GM21447 (cell line): ENCODE data around the gene FLNA.
A peak's percentile ranks its signal among the peaks of the same experiment; 100 is the strongest.

Experiments used
- ATAC-seq: cut with Tn5 transposase; IDR thresholded peaks from one replicate; pipeline ENCODE4 v1.9.1; 2021; ENCODE audit not compliant: unreplicated experiment

The FLNA gene

DNA sequence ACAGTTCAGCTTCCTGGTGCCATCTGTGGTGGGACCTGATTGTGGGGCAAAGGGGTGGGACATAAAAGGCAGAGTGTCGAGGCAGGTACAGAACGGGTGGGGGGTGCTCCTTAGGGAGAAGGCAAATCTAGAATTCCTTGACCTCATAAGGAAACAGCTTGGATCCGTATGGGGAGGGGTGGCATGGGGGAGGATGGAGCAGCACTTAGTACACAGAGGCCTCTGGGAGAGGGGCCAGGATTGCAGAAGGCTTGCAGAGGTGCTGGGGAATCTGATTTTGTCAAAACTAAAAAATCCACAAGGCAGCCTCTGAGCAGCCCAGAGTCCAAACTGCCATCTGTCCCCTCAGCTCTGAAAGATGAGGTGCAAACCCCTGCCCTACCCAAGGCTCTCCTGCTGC is 2.3 kb upstream of the FLNA start:
- no peak for ATAC-seq

DNA sequence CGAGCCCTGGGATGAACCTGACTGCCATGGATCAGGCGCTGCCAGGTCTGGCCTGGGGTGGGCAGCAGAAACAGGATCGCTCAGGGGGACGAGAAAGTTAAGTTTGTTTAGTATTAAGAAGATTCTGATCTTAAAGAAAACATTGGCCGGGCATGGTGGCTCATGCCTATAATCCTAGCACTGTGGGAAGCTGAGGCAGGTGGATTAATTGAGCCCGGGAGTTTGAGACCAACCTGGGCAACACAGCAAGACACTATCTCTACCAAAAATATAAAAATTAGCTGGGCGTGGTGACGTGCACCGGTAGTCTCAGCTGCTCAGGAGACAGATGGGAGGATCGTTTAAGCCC is 696 bp upstream of the FLNA start:
- no peak for ATAC-seq

DNA sequence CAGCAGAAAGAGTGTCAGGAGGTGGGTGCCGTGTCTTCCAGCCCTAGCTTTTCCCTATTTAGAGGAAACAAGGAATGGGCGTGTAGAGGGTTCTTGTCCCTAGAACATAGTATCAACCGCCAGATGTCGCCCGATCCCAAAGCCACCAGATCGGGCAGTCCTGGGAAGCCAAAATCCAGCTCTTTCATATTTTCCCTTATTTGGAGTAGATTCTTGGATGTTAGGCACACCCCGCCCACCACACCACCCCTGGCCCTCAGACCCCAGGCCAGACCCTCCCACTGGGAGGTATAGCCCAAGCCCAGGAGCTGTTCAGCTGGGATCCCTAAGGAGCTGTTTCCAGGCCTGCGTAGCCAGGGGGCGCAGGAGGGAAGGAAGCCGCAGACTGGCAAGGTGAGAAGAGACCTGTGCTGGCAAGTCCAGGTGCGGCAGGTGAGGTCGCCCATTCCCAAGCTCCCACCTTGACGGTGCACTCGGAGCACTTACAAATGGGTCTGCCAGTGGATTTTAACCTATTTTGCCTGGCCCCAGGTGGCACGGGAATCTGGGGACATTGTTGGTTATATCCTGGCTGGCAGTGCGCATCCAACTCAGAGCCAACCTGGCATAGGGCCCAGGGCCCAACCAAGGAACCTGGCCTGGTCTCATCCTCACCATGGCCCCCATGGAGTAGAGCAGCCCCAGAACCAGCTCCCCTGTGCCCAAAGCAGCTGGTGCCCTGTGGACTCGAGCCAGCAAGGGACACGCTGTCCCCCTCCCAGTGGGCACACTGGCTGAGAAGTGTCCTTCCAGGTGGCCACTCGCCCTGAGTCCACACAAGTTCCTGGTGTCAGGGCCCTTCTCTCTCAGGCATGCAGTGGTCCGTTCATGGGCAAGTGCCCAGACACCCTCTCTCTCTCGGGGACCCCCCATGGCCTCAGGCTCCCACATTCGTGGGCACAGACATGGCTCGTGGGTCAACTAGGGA is 811 bp downstream of the FLNA start:
- no peak for ATAC-seq

DNA sequence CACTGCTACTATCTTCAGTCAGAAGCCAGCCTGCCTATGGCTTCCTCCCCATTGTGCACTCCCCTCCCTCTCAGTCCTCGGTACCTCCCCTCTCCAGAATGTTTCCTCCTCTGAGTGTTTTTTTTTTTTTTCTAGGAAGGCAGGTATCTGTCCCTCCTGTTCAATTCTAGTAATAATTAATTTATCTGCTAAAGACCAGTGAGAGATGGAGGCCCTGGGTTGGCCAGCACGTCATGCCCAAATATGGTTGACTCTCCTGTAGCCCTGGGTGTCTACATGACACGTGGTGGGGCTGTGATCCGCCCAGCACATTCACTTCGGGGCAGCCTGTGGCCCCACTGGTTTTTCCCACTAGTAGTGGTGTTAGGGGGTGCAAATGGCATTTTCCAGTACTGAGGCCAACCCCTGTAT is 1.8 kb downstream of the FLNA start:
- ATAC-seq = no peak

DNA sequence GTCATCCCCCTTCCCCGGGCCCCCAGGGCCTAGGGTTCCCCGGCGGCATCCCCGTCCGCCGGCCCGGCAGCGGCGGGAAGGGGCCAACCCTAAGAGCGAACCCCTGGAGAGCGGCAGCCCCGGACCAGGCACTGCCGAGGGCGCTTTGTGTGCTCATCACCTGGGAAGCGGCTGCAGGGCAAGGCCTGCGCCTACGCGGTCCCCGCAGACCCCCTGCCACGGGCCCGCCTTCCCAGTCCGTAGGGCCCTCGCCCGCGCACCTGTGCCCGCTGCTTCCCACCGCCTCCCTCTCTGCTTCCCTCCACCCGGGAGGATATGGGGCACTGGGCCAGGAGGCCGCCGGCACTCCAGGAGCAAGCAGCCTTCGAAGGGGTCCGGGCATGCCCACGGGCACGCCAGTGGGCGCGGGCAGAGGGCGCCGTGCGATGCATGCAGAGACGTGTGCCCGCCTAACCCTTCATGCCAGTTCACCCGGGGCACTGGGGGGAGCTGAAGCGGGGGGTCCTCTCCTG is 2.6 kb downstream of the FLNA start:
- no peak for ATAC-seq

DNA sequence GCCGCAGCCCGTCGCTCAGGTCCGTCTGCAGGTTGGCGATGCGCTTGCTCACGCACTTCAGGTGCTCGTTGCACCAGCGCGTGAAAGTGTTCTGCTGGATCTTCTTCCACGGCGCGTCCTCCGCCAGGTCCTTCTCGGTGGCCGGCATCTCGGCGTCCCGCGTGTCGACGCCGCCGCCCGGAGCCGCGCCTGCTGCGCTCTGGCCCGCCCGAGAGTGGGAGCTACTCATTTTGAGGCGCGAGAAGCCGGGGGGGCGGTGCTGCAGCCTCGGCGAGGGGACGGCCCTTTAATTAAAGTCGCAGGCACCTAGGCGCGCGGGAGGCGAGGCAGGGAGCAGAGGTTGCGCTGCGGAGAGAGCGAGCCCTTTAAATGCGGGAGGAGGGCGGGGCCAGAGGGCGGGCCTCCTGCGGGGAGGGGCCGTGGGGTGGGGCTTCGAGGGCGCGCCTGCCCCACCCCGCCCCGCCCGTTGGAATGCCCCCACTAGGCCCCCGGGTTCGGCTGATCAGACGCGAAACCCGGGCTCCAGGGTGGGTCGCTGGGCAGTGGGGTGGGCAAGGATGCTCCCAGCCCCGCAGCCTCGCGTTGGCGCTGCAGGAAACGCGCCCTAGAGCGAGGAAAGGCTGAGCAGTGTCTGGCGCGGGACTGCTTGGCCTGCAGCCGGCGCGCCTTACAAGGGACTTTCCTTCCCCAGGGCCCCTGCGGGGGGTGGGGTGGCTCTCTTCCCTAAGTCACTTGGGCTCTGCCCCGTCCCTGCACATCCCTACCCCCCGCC is 3.2 kb downstream of the FLNA start:
- ATAC-seq = peak; percentile 54

DNA sequence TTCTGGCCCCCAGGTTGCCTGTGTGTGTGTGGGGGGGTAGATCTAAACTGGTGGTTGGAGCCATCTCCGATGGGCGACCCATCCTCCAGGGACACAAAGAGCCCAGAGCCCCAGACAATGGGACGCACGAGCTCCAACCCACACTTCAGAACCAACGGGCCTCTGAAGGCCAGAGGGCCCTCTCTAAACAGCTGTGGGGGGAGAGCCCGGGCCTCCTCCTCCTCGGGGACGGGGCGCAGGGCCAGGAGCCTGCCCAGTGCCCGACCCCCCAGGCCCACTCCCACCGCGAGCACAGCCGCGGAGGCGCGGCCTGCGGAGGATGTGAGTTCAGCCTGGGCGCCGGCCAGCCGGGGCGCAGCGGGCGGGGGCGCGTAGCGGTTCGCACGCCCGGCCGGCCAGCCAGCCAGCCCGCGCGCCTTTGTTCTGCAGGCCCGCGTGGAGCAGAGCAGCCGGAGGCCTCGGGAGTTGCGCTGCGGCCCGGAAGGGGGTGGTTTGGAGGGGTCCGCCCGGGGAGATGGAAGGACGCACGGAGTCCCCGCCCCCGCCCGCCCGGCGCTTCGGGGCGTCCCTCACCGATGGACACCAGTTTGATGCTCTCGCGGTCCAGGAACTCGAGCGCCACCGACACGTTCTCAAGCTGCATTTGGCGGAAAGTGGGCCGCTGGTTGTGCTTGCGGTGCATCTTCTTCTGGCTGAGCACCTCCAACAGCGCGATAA is 4.0 kb downstream of the FLNA start:
- ATAC-seq = no peak

DNA sequence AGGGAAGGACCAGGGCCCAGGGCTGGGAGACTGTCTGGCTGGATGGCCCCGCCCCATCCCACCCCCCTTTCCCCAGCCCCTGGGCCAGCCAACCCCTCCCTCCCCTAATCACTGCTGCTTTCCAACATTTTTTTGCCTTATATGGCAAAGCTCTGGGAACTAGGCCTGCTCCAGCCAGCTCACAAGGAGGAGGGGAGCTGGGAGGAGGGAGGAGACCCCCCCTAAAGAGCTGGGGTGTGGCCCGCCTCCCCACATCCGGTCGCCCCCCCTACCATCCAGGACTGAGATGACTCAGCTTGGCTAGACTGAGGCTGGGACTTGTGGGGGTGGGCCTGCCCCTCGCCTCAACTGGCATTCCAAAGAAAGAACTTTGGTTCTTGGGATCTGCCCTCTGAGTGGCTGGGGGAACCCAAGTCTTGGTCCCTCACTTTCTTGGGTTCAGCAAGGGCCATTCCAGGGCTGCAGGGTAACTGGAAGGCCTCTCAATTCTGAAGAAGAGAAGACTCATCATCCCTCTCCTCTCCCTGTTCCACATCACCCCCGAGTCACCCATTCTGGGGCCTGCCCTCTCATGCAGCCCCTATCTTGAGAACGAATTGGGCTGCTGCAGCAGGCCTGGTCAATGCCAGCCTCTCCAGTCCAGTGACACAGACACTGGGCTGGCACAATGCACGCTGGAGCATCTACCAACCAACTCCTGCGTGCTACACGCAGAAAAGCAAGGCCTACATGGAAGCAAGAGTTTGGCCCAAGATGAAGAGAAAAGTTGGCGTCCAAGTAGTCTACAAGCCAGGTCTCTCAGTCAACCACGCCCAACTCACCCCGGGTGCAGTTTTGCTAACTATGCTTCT is 4.8 kb downstream of the FLNA start:
- ATAC-seq = no peak

DNA sequence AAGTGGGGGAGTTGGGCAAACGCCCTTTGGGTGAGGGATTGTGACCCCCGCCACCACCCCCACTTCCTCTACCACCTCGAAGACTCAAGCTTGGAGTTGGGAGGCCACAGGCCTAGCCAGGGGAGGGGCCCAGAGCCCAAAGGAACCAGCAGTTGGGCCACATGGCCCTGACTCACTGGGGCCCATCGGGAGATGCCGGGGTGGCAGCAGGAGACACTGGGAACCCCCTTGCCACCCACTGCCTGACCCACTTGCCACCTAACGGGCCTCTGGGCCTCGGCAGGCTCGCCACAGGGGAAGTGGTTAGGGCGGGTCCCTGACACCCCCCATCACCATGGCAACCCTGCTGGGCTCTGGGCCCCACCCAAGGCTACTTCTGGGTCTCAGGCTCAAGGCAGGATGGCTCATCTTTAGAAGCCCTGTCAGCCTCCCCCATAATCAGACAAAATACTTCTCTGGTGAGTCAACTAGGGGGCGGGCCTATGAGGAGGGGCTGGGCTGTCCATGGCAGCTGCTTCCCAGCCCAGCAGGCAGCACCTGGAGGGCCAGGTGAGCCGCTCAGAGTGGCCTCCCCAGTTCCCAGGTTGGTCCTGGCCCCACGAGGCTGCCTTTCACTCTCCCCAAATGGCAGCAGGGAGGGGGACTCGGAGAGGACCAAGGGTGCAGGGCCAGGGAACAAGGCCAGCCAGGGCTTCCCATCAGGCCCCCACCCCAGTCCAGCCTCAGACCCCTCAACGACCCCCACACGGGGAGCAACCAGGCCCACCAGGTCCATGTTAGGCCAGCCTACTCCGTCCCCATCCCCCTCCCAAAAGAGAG is 5.6 kb downstream of the FLNA start:
- ATAC-seq = peak; percentile 28

DNA sequence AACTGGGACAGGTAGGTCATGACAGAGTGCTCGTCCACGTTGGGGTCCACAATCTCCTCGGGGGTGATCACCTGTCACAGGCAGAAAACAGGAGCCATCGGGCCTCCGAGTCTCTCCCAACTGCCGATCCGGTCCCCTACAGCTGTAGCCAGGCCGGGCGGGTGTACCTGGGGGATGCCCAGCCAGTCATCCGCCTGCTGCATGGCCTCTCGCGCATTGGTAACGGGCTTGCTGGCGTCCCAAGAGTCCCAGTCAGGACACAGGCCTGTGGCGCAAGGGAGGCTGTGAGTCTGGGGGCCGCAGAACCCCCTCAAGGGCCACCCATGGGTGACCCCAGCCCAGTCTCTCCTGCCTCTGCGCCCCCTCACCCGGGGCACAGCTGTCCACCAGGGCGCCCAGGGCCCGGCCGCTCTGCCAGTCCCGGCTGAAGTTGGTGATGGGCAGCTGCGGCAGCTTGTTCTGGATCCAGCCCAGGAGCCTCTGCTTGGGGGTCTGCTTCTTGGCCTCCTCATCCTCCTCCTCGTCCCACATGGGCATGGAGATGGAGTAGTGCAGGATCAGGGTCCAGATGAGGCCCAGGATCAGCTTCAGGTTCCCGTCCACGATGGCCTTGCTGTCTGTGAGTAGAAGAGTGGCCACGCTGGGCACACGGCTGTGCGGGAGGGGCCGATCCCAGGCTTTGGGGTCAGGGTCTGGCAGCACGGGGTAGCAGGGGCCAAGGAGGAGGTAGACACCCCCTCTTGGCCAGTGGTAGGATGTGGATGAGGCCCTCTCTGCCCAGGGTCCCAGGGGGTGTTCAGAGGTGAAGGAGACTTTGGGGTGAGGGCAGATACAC is 6.7 kb downstream of the FLNA start:
- ATAC-seq = no peak

DNA sequence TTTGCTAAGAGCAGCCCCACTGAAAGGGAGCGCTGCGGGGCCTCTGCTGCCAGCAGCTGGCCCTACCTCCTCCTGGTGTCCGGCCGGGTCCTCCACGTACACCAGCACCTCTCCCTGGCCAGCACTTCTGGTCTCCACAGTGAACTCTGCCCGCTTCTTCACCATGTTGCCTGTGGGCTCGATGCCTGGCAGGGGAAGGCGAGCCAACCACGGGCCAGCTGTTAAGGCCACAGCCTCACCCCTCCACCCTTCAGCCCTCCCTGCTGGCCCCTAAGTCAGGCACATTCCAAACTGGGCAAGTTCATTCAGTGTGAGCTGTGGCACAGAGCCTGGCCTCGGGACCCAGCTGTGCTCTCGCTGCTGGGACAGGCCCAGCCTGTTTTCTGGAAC is 7.8 kb downstream of the FLNA start:
- no peak for ATAC-seq

DNA sequence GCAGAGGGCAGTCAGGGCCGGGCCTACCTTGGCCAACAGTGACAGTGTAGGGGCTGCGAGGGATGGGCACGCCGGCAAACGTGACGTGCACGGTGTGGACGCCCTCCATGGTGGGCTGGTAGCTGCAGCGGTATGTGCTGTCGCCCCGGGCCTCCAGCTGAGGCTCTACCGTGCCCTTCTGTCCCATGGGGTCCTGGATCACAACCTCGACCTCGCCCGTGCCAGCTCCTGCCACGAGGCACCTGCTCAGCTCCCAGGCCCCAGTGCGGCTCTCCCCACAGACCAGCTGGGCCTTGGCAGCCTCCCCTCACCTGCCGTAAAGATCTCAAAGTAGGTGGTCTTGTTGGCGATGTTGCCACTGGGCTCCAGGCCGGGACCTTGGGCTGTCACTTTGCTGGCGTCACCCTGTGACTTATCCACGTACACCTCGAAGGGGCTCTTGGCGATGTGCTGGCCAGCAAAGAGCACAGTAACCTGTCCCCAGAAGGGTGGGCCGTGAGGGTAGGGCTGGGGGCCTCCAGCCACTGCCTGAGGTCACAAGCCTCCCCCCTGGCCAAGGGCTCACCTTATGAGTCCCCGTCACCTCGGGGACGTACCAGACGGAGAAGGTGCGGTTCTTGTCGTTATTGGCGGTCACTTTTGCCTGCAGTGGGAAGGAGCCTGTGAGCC is 8.3 kb downstream of the FLNA start:
- ATAC-seq = no peak

DNA sequence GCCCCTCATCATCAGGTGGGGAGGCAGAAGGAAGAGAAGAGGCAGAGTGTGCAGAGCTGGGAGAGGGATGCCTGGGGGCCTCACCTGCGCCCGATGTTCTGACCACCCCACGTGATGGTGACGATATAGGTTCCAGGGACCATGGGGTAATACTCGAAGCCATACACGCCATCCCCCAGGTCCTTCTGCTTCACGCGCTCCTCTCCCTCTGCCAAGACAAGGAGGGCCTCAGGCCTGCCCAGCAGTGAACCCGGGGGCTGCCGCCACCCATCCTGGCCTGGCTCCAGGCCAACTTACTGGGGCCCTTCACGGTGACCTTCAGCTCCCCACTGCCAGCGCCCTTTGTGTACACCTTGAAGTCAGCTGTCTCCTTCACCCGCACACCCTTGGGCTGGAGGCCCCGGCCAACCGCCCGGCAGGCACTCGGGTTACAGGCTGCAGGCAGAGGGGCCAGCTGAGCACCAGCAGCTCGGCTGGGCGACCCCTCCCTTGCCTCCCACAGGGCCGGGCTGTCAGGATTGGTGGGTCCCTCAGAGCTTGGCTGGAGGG is 9.3 kb downstream of the FLNA start:
- no peak for ATAC-seq

DNA sequence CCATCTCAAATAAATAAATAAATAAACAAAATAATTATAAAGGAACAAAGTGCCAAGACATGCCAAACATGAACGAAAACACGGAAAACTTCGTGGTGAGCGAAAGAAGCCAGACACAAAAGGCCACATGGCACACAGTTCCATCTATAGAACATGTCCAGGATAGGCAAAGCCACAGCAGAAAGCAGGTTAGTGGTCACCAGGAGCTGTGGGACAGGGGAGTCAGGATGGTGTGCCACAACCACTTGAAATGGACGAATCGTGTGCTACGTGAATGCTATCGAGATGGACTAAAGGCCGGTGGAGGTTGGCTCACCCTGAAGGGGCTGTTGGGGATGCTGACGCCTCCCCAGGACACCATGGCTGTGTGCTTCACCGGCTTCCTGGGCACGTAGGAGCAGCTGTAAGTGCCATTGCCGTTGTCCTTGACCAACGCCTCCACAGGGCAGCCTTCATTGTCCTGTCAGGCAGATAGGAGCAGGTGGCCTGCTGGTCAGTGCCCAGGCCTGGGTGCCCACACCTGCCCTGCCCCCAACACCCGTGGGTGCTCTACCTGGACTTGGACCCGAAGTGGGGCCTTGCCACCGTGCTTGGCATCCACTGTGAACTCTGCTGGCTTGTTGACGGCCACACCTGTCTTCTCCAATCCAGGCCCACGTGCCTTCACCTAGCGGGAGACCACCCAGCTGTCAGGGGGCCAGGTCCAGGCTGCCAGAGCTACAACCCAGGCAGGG is 10.6 kb downstream of the FLNA start:
- ATAC-seq = no peak

DNA sequence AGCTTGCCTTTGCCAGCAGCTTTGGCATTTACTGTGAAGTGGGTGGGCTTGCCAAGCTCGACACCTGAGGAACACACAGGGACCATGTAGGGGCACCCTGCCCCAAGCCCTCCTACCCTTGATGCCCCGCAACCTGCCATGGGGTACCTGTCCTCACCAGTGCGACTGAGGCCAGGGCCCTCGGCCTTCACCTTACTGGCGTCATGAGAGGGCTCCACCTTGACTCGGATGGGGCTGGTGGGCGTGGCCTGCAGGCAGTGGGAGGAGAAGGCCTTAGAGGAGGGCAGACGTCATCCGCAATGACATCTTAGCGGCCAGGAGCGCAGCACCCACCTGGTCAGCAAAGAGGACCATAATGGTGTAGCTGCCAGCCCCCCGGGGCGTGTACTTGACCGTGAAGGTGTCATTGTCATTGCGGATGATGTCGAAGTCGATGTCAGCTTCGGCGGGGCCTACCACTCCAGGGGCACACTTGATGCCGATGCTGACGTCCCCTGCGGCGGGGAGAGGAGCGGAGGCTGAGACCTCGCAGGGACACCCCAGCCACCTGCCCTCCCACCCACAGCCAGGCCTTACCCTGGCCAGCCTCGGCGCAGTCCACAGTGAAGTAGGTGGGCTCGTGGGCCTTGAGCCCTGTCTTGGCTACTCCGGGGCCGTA is 12.2 kb downstream of the FLNA start:
- no peak for ATAC-seq

DNA sequence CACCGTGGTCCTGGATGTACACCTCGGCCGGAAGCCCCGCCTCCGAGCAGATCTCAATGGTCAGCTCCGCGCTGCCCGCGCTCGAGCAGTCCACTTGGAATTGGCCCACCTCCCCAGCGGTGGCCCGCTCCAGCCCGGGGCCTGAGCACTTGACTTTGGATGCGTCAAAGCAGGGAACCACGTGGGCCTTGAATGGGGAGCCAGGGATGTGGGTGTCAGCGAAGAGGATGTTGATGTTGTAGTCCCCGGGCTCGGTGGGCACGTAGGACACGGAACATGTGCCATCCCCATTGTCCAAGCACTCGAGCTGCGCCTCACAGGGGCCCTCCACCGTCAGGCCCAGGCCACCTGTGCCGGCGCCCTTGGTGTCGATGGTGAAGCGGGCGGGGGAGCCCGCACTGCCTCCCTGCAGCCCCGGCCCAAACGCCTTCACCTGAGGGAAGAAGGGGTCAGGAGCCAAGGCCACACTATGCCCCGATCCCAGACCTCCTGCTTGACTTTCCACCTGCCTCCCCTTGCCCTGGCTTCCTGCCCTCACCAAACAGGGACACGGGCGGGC is 14.2 kb downstream of the FLNA start:
- ATAC-seq = no peak
